Aorta (tissue), 5 donors: ENCODE results near the gene RIBC2. TPM values are rescaled to one million over a fixed set of nuclear protein-coding genes. Genes with fewer than 3 reads are reported as not detected.

Source experiments
- ATAC-seq: fragments of 200-7000 bp; cut with Tn5 transposase; one replicate; pipeline ENCODE4 v1.9.1; 2022; ENCODE audit warnings: moderate library complexity; ENCODE audit not compliant: low FRiP score
- DNase-seq, 2 donors: peaks; one replicate each; pipeline ENCODE4 v3.0.0-alpha.2; 2020
- H3K27ac ChIP-seq, 2 donors: one replicate each; pipeline ENCODE4 v1.5.1; 2013; ENCODE audit warnings: low read length in 2 of 2, mild to moderate bottlenecking in 2 of 2, moderate library complexity in 2 of 2, control low read depth in 1 of 2, inconsistent platforms in 1 of 2, low read depth in 1 of 2
- H3K27me3 ChIP-seq, 2 donors: one replicate each; pipeline ENCODE4 v1.6.1; 2013; ENCODE audit warnings: control low read depth in 1 of 2, low read length in 1 of 2, mild to moderate bottlenecking in 1 of 2, moderate library complexity in 1 of 2; ENCODE audit not compliant: insufficient read depth in 2 of 2, control insufficient read depth in 1 of 2
- H3K36me3 ChIP-seq, 2 donors: one replicate each; pipeline ENCODE4 v1.6.1; 2013; ENCODE audit warnings: control low read depth in 1 of 2, low read length in 1 of 2, mild to moderate bottlenecking in 1 of 2; ENCODE audit not compliant: insufficient read depth in 2 of 2, control insufficient read depth in 1 of 2
- H3K4me1 ChIP-seq, 2 donors: one replicate each; pipeline ENCODE4 v1.6.1; 2013; ENCODE audit warnings: low read length in 2 of 2, control low read depth in 1 of 2, mild to moderate bottlenecking in 1 of 2, moderate library complexity in 1 of 2; ENCODE audit not compliant: insufficient read depth in 2 of 2, control insufficient read depth in 1 of 2
- H3K4me3 ChIP-seq, 2 donors: one replicate each; pipeline ENCODE4 v1.5.1; 2013; ENCODE audit warnings: low read length in 2 of 2, control low read depth in 1 of 2, mild to moderate bottlenecking in 1 of 2
- H3K9me3 ChIP-seq: one replicate; pipeline ENCODE4 v1.6.1; 2013; ENCODE audit warnings: mild to moderate bottlenecking, low read length; ENCODE audit not compliant: control insufficient read depth
- WGBS, 2 donors: extraction: QIAGEN DNeasy Blood & Tissue Kit; methylation state at CpG; one replicate each; pipeline ENCODE4 v1.1.7; 2013; 5-methylcytosine and 5-hydroxymethylcytosine counted together
- intact Hi-C, 2 donors: fragments of 100-400 bp; cut with DNase I; formaldehyde crosslinking; loops; one replicate each; pipeline versions ENCODE4 v1.14.2 to v1.15.0; 2022
- polyA plus RNA-seq, 2 donors: library from polyadenylated mRNA; stranded (reverse); fragments of 200-250 nt; gene quantifications; one replicate each; pipeline ENCODE4 v1.2.3, GENCODE V29; 2013
- total RNA-seq, 2 donors: library from RNA; stranded (reverse); fragmentation: NEBNext Ultra II Directional; extraction: Animal tissue kit (Norgen Biotek cat#: 25700); gene quantifications; one replicate each; pipeline ENCODE4 v1.2.1, GENCODE V29; 2021
- donor health status: healthy with polysubstance abuse.
- donor health status: Bipolar disorder and iron deficiency.
- donor health status: DM: no; HTN: no; CAD: no.
- donor health status: DM: no; HTN: no; CAD: no.
- donor health status: DM: yes; HTN: yes; CAD: no.

RIBC2 gene
- total and polyA plus RNA-seq, 4 donors, result 0.31 to 1.2 (median 0.55) TPM; not detected in 1

GRCh38 chr22:45398214-45398613 lies 15.3 kb upstream of the RIBC2 start:
- H3K9me3 ChIP-seq, result no peaks in the 10 kb centered on the region
- H3K4me1 ChIP-seq, result no peaks in the 10 kb centered on the region
- H3K36me3 ChIP-seq, result no peaks in the 10 kb centered on the region
- WGBS, 2 donors, result 87 to 88% methylated on average over 13 of the region's 13 CpGs
- no peak overlapping the region for H3K27ac ChIP-seq
- intact Hi-C loops, result no loop called here
- DNase-seq (no peak), ATAC-seq (no peak)
- H3K4me3 ChIP-seq, result no peak overlapping the region
- H3K27me3 ChIP-seq, result no peaks in the 10 kb centered on the region

- Histone ChIP-seq H3K27me3 (no peaks in the 10 kb centered on the region), H3K9me3 (no peaks in the 10 kb centered on the region), H3K36me3 (no peaks in the 10 kb centered on the region), H3K27ac (no peak overlapping the region), H3K4me1 (no peaks in the 10 kb centered on the region), H3K4me3 (no peak overlapping the region)
- no peak for ATAC-seq
- intact Hi-C loops, result no loop called here
- WGBS, 2 donors, result 94 to 95% methylated on average over 5 of the region's 5 CpGs
- DNase-seq, result no peak
These were observed 13.6 kb upstream of the RIBC2 start for GRCh38 chr22:45399712-45400445.

- intact Hi-C loops, result no loop called here
- Histone ChIP-seq H3K4me1 (no peaks in the 10 kb centered on the region), H3K9me3 (peaks cover 2% of the 10 kb centered on the region), H3K27me3 (no peaks in the 10 kb centered on the region), H3K4me3 (no peak overlapping the region), H3K36me3 (no peaks in the 10 kb centered on the region), H3K27ac (no peak overlapping the region)
- no peak for ATAC-seq
- DNase-seq, result no peak
- WGBS, 2 donors, result 83 to 86% methylated on average over 3 of the region's 3 CpGs
These were observed 11.0 kb upstream of the RIBC2 start for GRCh38 chr22:45402466-45402985.

DNA sequence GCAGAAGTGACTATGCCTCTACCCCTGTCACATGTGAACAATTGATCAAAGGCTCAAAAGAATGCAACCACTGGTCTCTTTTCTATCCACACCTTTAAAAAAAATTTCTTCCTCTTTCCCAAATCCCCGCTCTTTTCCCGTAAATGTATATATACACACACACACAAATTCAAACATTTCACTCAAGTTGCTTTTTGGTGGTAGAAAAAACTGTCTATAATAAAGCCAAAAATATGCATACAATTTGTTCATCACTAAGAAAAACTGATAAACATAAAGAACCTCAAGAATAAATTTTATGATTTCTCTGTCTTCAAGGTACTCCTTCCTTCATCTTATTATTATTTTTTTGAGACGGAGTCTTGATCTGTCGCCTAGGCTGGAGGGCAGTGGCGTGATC lies 5.7 kb upstream of the RIBC2 start:
- no peaks in the 10 kb centered on the region for H3K27me3 ChIP-seq
- 97 to 98% methylated on average over 5 of the region's 5 CpGs for WGBS, 2 donors
- H3K9me3 ChIP-seq, result peaks cover 2% of the 10 kb centered on the region
- intact Hi-C loops, result no loop called here
- H3K4me1 ChIP-seq, result no peaks in the 10 kb centered on the region
- no peak overlapping the region for H3K27ac ChIP-seq
- no peaks in the 10 kb centered on the region for H3K36me3 ChIP-seq
- no peak overlapping the region for H3K4me3 ChIP-seq
- ATAC-seq (no peak), DNase-seq (no peak)

- 86 to 93% methylated on average over 27 of the region's 27 CpGs for WGBS, 2 donors
- no peak overlapping the region for H3K4me3 ChIP-seq
- no peaks in the 10 kb centered on the region for H3K4me1 ChIP-seq
- intact Hi-C loops, result loop anchor here in 1 of 2 donors (5.0 kb wide), 1 partner anchor 96 kb away; no protein-coding TSS in a partner anchor
- H3K9me3 ChIP-seq, result no peaks in the 10 kb centered on the region
- no peak for DNase-seq
- ATAC-seq, result peak; percentile 65
- no peaks in the 10 kb centered on the region for H3K27me3 ChIP-seq
- no peaks in the 10 kb centered on the region for H3K36me3 ChIP-seq
- no peak overlapping the region for H3K27ac ChIP-seq
These were observed 503 bp upstream of the RIBC2 start for GRCh38 chr22:45413013-45413367.

DNA sequence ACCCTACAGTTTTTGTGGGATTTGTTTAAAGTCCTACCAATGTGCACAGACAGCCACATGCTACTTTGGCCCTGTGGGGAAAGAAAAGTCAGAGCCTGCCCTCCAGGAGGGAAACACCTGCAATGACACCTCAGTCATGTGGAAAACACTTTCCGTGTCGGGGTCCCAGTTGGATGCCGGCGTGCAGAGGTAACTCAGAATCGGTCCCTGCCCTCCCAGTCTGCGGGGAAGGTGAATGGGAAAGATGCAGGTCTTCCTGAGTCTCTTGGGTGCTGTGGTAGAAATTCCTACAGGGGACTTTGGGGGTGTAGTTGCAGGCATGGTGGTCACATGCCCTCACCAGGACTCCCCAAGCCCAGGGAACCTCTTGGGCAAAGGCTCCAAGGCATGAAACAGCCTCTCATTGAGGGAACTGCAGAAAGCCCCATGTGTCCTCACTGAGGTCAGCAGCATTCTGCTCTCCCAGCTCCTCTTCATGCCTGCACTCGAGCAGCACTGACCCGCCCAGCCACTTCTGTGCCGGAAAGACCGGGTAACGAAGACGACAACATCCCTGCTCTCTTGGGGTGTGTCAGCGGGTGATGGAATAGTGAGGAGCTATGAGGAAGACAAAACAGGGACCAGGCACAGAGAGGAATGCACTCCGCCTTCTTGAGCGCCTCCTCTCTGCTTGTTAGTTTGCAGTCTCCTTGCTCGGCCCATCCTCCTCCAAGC lies 4.7 kb downstream of the RIBC2 start:
- Histone ChIP-seq H3K9me3 (no peaks in the 10 kb centered on the region), H3K4me1 (no peaks in the 10 kb centered on the region), H3K36me3 (no peaks in the 10 kb centered on the region), H3K27ac (no peak overlapping the region), H3K27me3 (no peaks in the 10 kb centered on the region), H3K4me3 (no peak overlapping the region)
- ATAC-seq, result no peak
- no peak for DNase-seq
- intact Hi-C loops, result no loop called here
- WGBS, 2 donors, result 94 to 96% methylated on average over 16 of the region's 16 CpGs

DNA sequence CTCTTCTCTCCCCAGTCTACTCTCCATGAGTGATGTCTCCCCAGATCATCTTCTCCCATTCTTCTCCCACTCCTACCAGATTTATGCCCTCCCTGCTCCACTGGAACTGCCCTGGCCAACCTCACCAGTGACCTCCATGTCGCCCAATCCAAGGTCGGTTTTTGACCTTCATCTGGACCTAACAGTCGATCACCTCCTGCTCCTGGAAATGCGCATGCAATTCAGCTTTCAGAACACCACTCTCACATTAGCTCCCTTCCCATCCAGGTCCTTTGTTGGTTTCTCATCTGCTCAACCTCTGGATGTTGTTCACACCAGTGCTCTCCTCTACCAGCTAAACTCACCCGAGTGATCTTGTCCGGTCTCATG lies 5.3 kb downstream of the RIBC2 start:
- Histone ChIP-seq H3K4me1 (no peaks in the 10 kb centered on the region), H3K4me3 (no peak overlapping the region), H3K27me3 (no peaks in the 10 kb centered on the region), H3K36me3 (no peaks in the 10 kb centered on the region), H3K27ac (no peak overlapping the region), H3K9me3 (no peaks in the 10 kb centered on the region)
- ATAC-seq (no peak), DNase-seq (no peak)
- intact Hi-C loops, result no loop called here
- WGBS, 2 donors, result 95 to 96% methylated on average over 6 of the region's 6 CpGs

DNA sequence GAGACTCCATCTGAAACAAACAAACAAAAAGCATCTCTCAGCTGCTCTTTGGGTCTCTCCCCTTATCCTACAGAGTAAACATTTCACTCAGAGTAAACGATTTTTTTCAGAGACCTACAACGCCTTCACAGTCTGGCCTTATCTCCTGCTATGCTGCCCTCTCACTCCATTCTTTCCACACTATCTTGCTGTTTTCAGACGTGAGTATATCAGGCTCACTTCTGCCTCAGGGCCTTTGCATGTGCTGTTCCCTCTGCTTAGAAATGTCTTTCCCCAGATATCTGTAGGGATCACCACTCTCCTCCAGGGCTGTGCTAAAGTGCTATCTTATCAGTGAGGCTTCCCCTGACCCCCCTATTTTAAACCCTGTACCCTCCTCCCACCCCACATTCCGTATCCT lies 6.5 kb downstream of the RIBC2 start:
- DNase-seq (no peak), ATAC-seq (no peak)
- no peaks in the 10 kb centered on the region for H3K9me3 ChIP-seq
- intact Hi-C loops, result no loop called here
- H3K27ac ChIP-seq, result no peak overlapping the region
- WGBS, 2 donors, result 91 to 94% methylated on average over 4 of the region's 4 CpGs
- H3K4me3 ChIP-seq, result no peak overlapping the region
- H3K36me3 ChIP-seq, result no peaks in the 10 kb centered on the region
- no peaks in the 10 kb centered on the region for H3K27me3 ChIP-seq
- no peaks in the 10 kb centered on the region for H3K4me1 ChIP-seq

DNA sequence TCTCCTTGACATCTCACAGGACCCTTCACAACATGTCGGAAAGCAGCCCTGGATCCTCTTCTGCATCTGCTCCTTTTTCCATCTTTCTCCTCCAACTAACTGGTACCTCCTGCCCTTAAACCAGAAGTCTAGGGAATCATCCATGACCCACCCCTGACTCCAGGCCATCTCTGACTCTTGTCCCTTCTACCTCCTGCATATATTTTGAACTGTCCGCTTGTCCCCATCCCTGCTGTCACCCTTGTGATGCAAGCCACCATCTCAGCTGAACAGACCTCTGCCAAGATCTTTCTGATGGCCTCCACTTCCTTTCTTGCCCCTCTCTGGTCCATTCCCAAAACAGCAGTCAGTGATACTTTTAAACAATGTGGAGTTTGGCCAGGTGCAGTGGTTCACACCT lies 7.0 kb downstream of the RIBC2 start:
- Histone ChIP-seq H3K4me3 (no peak overlapping the region), H3K27me3 (no peaks in the 10 kb centered on the region), H3K9me3 (no peaks in the 10 kb centered on the region), H3K27ac (no peak overlapping the region), H3K36me3 (no peaks in the 10 kb centered on the region), H3K4me1 (no peaks in the 10 kb centered on the region)
- 97 to 100% methylated on average over 2 of the region's 2 CpGs for WGBS, 2 donors
- DNase-seq (no peak), ATAC-seq (no peak)
- intact Hi-C loops, result no loop called here
